ENCODE data around the gene MAP1LC3B. TPM values are rescaled to one million over a fixed set of nuclear protein-coding genes. Genes with fewer than 3 reads are reported as not detected.

Gene MAP1LC3B
- total and polyA plus RNA-seq, 2 of the 8 experiments (the other 6 are each of a cell fraction or from before 2014, with no cell fraction given): 29.5 to 48.5 TPM

DNA sequence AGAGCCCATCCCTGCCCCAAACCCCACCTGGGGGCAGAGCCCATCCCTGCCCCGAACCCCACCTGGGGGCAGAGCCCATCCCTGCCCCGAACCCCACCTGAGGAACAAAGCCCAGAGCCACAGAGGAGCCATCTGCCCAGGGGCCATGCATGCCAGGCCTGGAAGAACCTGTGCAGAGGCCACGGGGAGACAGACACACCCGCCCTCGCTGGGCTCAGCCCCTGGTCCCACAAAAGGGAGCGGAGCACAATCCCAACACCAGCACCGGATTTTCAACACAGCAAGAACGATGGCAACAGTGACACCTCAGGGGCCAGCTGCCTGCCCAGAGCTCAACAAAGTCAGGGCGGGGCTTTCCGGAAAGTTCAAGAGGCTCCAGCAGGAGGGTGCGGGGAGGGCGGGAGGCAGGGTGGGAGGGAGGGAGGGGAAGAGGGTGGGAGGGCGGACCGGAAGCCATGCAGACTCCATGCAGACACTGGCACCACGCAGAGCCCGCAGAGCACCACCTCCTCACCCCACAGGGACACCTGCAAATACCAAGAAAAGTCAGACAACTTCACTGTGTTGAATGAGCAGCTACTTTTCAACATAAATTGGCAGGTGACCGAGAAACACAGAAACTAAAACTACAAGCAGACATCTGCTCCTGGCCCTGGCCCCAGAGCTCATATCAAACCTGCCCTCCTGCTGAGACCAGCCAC lies 47.1 kb upstream of the MAP1LC3B start (continued):
- TF ChIP-seq FOSL1 (IDR thresholded peaks at IDR 0.05; ENCODE audit: insufficient read depth, low read depth, low read length) (no peak), HDAC2 (IDR thresholded peaks at IDR 0.05; ENCODE audit: borderline replicate concordance in 1 of 2, low read depth in 2 of 2, low read length in 2 of 2) (no peak), GABPA (IDR thresholded peaks at IDR 0.05; ENCODE audit: borderline replicate concordance, insufficient read depth, low read length) (no peak), POLR2A (IDR thresholded peaks at IDR 0.05; ENCODE audit: control extremely low read depth in 1 of 2, low read depth in 2 of 2, low read length in 2 of 2) (no peak), JUND (IDR thresholded peaks at IDR 0.05; ENCODE audit: low read length) (no peak)
